Measurements from ENCODE around the gene CNST.

- TF ChIP-seq TAF1 (IDR thresholded peaks at IDR 0.05; ENCODE audit: low read depth) (no peak), TCF12 (IDR thresholded peaks at IDR 0.05; ENCODE audit: low read depth) (no peak), EP300 (IDR thresholded peaks at IDR 0.05; ENCODE audit: borderline replicate concordance) (no peak), REST (IDR thresholded peaks at IDR 0.05; ENCODE audit: low read depth) (no peak), FOXM1 (IDR thresholded peaks at IDR 0.05; ENCODE audit: borderline replicate concordance, low read depth) (no peak), ZBTB7A (IDR thresholded peaks at IDR 0.05; ENCODE audit: low read depth) (no peak), MAX (IDR thresholded peaks at IDR 0.05) (no peak), YY1 (IDR thresholded peaks at IDR 0.05; ENCODE audit: low read depth) (no peak), CEBPB (IDR thresholded peaks at IDR 0.05) (no peak), RAD21 (IDR thresholded peaks at IDR 0.05; ENCODE audit: low read depth) (no peak), USF1 (IDR thresholded peaks at IDR 0.05) (no peak), TEAD4 (IDR thresholded peaks at IDR 0.05) (no peak), CREB1 (IDR thresholded peaks at IDR 0.05; ENCODE audit: low read depth) (no peak)
These were observed 75.1 kb downstream of the CNST start for GRCh38 chr1:246641394-246641793.
